GM12875 (cell line): ENCODE data around the gene EFHD1.

Experiments used
- H3K4me3 ChIP-seq: one replicate; pipeline ENCODE4 v1.5.1; 2011; ENCODE audit warnings: low read depth, low read length, control low read depth
- TF ChIP-seq, protein P1 (sequence below): IDR thresholded peaks from 2 replicates; pipeline ENCODE4 v1.5.1; 2011; ENCODE audit warnings: low read depth, mild to moderate bottlenecking, control low read depth, inconsistent platforms, low read length, moderate library complexity, borderline replicate concordance; ENCODE audit not compliant: insufficient read depth

EFHD1 gene

GRCh38 chr2:232641153-232641848, 7.9 kb downstream of the EFHD1 start:
- no peak overlapping the region for H3K4me3 ChIP-seq
- TF ChIP-seq, protein P1, sequence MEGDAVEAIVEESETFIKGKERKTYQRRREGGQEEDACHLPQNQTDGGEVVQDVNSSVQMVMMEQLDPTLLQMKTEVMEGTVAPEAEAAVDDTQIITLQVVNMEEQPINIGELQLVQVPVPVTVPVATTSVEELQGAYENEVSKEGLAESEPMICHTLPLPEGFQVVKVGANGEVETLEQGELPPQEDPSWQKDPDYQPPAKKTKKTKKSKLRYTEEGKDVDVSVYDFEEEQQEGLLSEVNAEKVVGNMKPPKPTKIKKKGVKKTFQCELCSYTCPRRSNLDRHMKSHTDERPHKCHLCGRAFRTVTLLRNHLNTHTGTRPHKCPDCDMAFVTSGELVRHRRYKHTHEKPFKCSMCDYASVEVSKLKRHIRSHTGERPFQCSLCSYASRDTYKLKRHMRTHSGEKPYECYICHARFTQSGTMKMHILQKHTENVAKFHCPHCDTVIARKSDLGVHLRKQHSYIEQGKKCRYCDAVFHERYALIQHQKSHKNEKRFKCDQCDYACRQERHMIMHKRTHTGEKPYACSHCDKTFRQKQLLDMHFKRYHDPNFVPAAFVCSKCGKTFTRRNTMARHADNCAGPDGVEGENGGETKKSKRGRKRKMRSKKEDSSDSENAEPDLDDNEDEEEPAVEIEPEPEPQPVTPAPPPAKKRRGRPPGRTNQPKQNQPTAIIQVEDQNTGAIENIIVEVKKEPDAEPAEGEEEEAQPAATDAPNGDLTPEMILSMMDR: no peak

- TF ChIP-seq, protein P1: no peak
- H3K4me3 ChIP-seq: no peak overlapping the region
Observed at GRCh38 chr2:232643147-232643425, 9.7 kb downstream of the EFHD1 start.

DNA sequence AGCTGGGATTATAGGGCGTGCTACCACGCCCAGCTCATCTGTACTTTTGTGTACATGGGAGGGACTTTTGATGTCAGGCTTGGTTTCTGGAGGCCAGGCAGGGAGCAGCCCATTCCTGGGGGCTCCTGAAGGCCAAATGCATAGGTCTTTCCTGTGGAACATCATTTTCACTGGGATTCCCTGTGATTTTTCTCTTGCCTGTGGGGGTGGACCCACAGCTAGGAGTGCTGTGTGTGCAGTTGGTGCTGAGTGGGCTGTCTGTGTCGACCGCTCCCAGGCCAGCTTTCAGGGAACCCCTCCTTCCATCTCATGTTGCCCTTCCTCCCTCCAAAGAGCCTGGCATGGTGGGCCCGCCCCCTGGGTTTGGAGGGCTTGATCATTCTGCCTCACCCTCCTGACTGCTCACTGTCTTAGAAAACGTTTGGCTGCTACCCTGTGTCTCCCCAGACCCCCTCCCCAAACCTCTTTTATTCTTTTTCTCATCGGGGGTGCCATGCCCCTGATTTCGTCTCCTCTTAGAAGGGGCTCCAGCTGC, 10.5 kb downstream of the EFHD1 start:
- TF ChIP-seq, protein P1: no peak

DNA sequence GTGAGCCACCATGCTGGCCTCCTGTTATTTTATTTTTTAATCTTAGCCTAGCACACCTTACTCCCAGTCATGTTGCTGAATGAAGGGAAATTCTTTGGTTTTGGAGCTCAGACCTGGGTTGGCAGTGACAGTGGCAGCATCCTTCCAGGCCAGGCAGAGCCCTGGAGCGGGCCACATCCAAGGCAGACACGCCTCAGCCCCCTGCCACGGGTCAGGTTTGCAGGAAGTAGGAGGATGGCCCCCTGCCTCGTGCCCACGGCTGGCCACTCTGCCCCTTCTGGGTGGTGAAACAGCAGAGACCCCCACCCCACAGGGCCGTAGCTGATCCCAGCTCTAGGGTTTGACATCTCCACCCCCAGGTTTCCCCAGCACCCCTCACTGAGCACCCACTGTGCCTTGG, 11.7 kb downstream of the EFHD1 start:
- TF ChIP-seq, protein P1: no peak
- H3K4me3 ChIP-seq: no peak overlapping the region

More for the DNA sequence above, 10.5 kb downstream of the EFHD1 start:
- H3K4me3 ChIP-seq: no peak overlapping the region

DNA sequence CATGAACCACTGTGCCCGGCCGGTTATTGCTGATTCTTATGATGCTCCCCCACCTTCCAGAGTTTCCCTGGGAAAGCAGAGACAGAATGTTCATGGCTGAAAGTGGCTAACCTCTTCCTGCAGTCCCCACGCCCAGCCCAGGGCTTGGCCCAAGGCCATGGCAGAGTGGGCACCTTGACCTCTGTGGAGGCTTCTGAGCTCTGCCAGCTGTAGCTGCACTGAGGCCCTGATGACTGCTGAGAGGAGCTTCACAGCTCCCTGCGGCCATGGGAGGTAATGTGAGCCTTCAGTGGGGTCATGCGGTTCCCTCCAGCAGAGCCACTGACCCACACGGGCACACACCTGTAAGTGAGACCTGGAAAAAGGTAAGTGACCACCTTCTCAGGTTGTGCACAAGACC, 13.3 kb downstream of the EFHD1 start:
- TF ChIP-seq, protein P1: no peak
- no peak overlapping the region for H3K4me3 ChIP-seq

- no peak overlapping the region for H3K4me3 ChIP-seq
- TF ChIP-seq, protein P1: no peak
Observed at GRCh38 chr2:232647261-232647660, 13.9 kb downstream of the EFHD1 start.

DNA sequence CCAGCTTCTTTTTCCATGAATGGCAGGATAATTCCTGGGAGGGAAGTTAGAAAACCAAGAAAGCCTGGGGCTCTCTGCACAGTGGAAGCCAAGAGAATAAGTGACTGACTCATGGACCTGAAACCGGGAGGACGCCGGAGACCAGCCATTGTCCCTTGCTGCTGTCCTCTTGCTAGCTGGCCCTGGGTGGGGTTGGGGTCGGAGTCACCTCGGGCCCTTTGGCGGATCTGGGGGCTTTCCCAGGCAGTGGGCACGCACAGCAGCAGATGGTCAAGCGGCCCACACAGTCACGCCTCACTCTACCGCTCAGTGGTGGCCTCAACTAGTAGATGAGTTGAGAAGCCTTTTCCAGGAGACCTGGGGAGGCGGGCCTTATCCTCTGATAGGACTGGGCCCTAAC, 15.6 kb downstream of the EFHD1 start:
- TF ChIP-seq, protein P1: no peak
- H3K4me3 ChIP-seq: no peak overlapping the region
